HepG2 (cell line): ENCODE data around the gene TOP1.

ENCODE experiments used
- CTCF ChIP-seq: sonication (generic); formaldehyde crosslinking; IDR thresholded peaks from 2 replicates; pipeline ENCODE4 v1.5.0; 2020; ENCODE audit warnings: mild to moderate bottlenecking, missing genetic modification reagents, moderate library complexity
- HINFP ChIP-seq: sonication (generic); formaldehyde crosslinking; IDR thresholded peaks from 2 replicates; pipeline ENCODE4 v1.4.0; 2020; ENCODE audit warnings: low read depth, mild to moderate bottlenecking, missing genetic modification reagents
- PHF8 ChIP-seq: sonication (generic); formaldehyde crosslinking; IDR thresholded peaks from 2 replicates; pipeline ENCODE4 v1.5.0; 2020; ENCODE audit warnings: missing genetic modification reagents

- no peak for TF ChIP-seq PHF8 (CRISPR knock-in tag)
- no peak for TF ChIP-seq CTCF (CRISPR knock-in tag)
- no peak for TF ChIP-seq HINFP (CRISPR knock-in tag)
Measured at GRCh38 chr20:41037179-41037578, 8.6 kb downstream of the TOP1 start.
